HL-60/S4 (cell line): ENCODE data around the gene CFAP100.

Source experiments
- in situ Hi-C: fragments of 300-500 bp; cut with MboI; formaldehyde crosslinking; loops from 2 replicates; pipeline ENCODE4 v1.14.3; 2022; ENCODE audit warnings: low sequenced_read_pairs

CFAP100 gene

DNA sequence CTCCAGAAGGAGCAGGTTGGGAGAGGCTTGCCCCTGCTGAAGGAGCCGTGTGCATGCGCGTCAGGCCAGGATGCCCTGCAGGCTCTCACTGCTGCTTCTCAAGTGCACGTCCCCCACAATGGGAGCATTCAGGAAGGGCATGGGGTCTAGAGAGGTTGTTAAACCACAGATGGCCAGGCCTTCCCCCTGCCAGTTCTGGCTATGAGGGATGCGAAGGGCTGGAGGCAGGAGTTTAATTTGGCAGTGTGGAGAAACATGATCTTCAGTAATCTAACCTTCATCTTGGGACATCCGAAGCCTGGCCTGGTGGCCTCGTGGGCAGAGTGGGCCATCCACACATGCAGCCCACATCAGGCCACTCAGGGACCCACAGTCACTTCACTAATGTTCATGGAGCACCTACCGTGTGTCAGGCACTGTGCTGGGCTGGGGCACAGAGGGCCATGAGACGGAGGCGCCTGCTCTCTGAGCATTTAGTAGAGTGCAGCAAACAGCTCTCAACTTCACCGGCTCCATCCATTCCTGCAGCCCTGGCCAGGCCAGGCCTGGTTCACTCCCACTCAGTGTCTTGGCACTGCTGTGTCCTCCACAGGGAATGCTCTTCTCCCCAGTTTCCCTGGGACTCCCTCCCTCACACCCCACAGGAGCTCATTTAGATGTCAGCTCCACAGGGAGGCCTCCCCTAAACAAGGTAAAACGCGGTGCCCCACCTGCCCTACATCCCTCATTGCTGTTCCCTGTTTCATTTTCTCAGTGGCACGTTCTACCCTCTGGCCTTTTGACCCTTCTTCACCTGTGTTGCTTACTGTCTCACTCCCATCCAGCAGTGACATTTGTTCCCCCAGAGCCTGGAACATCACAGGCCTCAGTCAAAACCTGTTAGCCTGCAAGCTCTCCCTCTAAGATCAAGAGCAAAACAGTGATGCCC is 4.0 kb downstream of the CFAP100 start:
- in situ Hi-C loops, result loop anchor here (25.0 kb wide), 2 partner anchors 136 to 261 kb away; no protein-coding TSS in a partner anchor

DNA sequence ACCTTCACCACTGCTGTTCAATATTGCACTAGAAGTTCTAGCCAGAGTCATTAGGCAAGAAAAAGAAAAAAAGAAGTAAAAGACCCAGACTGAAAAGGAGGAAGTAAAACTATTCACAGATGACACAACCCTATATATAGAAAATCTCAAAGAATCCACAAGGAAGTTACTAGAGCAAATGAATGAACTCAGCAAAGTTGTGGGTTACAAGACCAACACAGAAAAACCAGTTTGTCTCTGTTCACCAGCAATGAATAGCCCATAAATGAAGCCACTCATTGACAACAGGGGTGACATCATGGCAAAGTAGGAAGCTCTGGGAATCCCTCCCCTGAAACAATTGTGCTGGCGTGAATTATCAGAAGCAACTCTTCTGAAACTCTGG is 4.6 kb downstream of the CFAP100 start:
- in situ Hi-C loops, result loop anchor here (25.0 kb wide), 2 partner anchors 137 to 262 kb away; no protein-coding TSS in a partner anchor

- in situ Hi-C loops, result loop anchor here (25.0 kb wide), 2 partner anchors 137 to 262 kb away; no protein-coding TSS in a partner anchor
These were observed 5.0 kb downstream of the CFAP100 start for GRCh38 chr3:126399756-126400155.

- in situ Hi-C loops, result no loop called here
These were observed 7.0 kb downstream of the CFAP100 start for GRCh38 chr3:126401611-126402160.

DNA sequence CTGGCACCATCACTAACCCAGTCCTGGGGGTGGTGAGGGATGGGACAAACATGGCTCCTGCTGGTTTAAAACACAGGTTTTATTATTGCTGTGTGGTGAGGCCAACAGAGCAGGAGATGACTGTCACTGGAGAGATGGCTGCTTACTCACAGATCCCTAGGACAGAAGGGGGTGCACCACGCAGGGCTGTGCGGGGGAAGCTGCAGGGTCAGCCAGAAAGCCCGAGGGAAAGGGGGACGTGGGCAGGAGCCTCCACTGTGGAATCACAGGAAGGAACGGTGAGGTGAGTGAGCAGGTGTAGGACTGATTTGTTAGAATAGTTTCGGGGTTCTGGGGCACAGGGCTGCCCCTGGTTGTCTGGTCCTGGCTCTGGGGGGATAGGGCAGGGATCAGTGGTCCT is 7.5 kb downstream of the CFAP100 start:
- in situ Hi-C loops, result no loop called here

GRCh38 chr3:126402666-126403302 is 8.1 kb downstream of the CFAP100 start:
- in situ Hi-C loops, result no loop called here

DNA sequence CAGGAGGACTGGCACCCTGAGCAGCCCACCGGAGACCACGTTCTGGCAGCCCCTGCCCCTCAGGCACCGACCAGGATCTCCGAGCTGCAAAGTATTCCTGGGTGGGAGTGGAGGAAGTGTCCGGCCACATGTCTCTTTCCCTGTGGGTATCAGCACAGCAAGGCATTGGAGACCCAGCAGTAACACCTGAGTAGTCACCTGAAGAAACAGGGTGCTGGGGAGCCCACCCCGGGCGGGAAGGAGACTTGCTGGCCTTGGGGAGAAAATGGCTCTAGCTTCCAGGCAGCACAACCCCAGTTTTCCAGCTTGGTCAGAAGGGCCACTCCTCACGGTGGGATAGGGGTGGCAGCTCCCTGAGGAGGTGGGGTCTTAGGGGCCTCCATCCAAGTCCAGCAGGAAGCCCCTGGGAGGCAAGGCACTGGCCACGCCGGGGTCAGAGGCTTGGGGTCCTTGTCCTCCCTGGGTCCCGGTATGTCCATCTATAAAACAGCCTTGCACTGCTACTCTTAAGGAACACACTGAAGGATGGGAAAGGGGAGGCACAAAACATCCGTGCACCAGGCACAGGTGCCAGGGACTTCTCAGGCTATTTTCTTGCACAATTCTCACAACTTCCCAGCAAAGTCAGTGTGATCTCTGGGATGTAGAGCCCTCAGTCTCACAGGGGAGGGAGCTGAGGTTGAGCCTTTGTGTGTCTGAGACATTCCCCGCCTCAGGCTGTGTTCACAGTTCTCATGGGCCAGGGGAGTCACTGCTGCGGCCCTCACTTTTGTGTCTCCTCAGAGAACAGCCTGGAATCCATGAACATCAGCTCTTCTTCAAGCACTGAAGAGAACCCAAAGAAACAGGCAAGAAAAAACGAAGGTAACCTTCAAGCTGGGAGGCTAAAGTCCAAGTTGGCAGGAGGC is 11.9 kb downstream of the CFAP100 start:
- in situ Hi-C loops, result no loop called here

DNA sequence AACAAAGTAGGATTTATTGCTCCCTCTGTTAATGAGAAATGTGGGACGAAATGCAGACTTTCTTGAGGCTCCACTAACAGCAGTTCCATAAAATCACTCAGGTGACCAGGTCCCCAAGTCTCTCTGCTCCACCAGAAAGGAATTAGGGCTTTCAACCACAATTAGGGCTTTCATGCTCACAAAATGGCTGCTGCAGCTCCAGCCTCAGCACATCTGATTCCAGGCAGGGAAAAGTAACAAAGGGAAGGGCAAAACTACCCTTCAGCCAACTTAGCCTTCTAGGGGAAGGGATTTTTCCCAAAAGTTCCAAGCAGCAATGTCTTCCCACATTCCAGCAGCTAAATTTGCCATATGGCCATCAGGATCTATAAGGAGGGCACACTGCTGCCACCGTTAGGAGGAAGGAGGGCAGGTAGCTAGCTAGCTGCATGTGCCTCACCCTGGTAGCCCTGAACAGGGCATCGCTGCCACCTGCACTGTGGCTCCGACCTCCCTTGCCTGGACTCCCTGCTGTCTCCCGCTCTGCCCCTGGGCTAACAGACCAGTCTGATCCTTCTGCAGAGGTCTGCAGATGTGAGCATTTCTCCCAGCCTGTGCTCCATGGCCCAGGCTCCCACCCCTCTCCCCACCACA is 12.8 kb downstream of the CFAP100 start:
- in situ Hi-C loops, result no loop called here

- in situ Hi-C loops, result no loop called here
These were observed 13.4 kb downstream of the CFAP100 start for GRCh38 chr3:126408099-126408498.

DNA sequence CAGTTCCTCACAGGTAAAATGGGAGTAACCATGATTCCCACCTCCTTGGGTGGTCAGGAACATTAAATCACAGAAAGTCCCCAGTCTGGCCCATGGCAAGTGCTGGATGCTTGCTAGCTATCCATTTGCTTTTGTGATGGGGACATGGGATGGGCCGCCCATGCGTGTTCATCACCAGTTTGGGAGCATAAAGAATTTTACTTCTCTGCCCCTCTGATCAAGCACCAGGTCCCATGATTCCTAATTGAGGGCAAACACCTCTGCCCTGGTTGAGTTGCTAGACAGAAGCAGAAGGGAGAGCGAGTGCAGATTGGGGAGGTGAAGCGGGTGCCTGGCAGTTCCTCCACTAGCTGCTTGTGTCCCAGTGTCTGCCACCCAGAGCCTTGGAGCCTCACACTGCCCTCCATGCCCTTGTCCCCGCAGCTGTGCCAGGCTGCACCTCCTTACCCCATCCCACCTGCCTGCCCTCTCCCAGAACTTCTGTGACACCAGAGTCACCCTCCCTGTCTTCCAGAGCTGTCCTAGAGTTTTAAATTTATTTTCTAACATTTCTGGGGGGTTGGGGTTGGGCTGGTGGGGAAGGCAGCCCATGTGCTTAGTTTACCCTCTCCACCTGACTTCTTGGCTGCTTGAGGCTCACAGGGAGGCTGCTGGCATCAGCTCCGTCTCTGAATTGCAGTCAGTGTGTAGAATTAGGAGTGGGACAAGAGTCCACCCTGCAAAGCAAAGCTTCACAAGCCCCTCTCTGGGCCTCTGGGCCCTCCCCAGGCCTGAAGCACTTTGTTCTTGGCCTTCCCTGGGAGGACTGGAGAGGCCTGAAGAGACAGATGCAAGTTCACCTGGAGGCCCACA is 18.4 kb downstream of the CFAP100 start:
- in situ Hi-C loops, result no loop called here

DNA sequence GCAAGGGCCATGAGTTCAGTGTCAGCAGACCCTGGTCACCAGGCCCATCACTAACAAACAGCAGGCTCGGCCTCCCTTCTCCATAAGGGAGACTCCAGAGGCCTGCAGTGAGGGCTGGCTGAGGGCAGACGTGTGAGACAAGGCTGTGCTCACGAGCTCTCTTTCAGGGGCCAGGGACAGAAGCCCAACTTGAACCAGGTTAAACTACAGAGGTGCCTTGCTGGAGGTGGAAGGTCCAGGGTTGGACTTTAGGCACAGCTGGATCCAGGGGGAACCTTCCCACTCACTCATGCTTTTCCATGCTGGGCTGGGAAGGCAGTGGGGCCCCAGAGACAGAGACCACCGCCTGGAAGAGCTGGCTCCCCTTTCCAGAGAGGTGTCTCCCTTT is 19.0 kb downstream of the CFAP100 start:
- in situ Hi-C loops, result no loop called here

DNA sequence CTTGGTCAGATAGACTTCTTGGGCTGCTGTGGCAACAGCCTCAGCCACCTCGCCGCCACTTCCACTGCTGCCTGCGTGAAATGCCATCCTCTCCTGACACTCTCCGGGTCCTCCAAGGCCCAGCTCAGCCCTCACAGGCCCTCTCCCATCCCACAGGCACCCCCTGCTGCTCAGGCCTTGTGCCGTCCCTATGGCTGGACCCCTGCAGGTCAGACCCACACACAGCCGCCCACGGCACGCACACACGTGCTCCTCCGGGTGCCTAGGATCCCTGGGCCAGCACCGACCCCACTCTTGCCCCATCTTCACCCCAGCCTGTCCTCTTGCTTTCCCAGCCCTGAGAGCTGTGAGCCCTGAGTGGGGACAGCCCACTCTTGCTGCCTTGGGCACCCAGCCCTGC is 19.7 kb downstream of the CFAP100 start:
- in situ Hi-C loops, result no loop called here

GRCh38 chr3:126414961-126415660 is 20.4 kb downstream of the CFAP100 start:
- in situ Hi-C loops, result no loop called here

DNA sequence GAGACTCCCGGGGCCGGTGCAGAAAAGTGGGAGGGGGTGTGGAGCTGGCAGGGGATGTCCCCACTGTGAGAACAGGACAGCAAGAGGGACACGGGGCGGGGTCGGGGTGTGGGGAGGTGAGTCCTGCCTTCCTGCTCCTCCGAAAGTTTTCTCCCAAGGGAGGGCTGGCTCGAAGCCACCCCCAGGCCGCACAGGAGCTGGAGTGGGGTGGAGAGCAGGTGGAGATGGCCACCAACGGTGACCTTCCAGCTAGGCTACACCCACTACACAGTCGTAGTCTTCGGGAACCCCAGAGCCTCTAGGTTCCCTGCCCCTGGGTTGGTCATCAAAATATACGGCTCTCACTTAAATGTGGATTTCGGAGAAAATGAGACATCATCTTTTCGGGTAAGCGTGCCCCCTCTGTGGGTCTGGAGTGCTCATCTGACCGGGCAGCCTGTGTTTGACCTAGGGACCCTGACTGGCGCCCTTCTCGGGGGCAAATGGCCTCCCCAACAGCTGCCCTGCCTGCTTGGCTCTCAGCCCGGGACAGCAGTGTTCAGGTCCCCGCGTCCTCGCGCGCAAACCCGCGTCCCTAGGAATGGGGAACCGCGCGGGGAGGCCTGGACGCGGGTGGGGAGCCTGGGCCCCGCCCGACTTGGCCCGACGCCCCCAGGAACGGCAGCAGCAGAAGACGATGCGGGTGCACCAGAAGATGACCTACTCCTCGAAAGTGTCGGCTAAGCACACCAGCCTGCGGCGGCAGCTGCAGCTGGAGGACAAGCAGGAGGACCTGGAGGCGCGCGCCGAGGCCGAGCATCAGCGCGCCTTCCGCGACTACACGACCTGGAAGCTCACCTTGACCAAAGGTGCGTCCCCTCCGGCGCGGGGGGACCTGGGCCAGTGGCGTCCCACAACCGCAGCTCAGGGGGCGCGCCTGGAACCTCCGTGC is 21.2 kb downstream of the CFAP100 start:
- in situ Hi-C loops, result no loop called here

- in situ Hi-C loops, result no loop called here
These were observed 22.2 kb downstream of the CFAP100 start for GRCh38 chr3:126416943-126417342.

GRCh38 chr3:126417515-126417914 is 22.8 kb downstream of the CFAP100 start:
- in situ Hi-C loops, result no loop called here

- in situ Hi-C loops, result no loop called here
These were observed 23.3 kb downstream of the CFAP100 start for GRCh38 chr3:126417981-126418530.
